ENCODE results near the gene CD226.
"Not testable (repeated sequence)": the region's sequence is repeated elsewhere in the genome, so short reads cannot be mapped to it uniquely, and the experiment has no call there.

The CD226 gene

DNA sequence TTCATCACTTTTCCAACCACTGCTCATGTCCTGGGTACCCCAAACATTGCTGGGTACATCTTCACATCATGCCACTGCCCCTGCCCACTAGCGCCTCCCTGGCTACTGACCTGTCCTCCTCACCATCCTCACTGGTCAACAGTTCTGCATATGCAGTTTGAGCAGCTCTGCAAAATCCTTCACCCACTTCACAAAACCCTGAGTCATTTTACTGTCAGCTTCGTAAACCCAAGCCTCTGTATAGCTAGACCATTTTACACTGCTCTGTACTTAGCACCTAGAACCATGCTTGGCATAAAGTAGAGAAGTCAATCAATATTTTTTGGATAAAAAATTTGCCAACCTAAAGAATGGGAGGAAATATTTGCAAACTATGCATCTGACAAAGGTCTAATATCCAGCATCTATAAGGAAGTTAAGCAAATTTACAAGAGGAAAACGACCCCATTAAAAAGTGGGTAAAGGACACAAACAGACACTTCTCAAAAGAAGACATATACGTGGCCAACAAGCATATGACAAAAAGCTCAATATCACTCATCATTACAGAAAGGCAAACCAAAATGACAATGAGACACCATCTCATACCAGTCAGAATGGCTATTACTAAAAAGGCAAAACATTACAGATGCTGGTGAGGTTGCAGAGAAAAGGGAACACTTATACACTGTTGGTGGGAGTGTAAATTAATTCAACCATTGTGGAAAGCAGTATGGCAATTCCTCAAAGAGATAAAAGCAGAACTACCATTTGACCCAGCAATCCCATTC lies 48.3 kb downstream of the CD226 start:
- not testable (repeated sequence) for DNase-seq

DNA sequence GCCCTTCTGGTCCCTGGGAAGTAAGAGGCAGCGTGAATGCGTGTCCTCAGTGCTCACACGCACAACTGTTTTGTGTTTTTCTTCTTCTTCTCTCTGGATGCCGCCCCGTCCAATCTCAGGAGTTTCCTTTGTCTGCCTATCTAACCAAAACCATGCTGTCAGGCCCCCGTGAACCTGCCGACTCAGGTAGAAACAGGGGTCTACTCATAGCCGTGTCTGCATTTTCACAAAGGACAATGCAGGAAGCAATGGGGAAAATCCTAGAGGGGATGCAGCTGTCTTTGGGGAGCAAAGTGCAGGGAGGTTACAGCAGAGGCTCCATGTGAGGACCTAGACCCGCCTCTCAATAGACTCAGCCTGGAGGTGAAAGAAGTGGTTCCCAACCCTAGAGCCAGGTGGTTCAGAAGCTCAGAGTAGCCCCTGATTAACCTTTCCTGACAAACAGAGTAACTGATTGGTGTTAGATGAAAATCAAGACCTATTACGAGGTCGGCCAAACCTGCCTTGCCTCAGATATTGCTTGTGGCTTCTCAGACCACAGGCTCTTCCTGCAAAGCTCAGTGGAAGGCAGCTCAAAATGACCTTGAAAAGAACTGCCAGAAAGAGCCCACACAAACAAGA lies 49.3 kb downstream of the CD226 start:
- DNase-seq = no peak

DNA sequence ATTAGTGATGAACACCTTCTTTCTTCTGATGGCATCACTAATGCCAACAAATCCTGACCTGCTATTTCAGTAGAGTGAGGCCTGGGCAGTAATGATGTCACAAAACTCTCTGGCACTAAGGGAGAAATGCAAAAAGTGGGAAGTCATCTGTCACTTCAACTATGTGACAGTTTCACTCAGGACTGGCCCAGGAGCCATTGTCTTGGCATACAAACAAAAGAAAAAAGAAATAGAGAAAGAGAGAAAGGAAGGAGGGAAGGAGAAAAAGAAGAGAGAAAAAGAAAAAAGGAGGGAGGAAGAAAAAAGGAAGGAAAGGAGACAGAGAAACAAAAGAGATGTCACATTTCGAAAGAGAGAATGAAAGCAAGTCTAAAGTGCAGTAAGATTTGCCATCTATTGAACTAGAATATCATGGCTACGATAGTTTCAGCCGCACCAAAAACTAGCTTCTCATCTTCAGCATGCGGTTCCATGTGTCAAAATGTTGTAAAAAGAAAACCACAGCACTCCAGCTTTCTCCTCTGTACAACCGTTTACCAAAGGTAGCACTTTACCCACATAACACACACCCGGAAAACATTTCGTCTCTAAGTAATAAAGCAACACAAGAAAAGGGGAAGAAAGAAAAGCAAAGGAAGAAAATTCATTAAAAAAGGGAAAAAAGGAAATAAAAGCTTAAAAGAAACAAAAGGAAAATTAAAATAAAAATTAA lies 50.1 kb downstream of the CD226 start:
- DNase-seq = no peak

DNA sequence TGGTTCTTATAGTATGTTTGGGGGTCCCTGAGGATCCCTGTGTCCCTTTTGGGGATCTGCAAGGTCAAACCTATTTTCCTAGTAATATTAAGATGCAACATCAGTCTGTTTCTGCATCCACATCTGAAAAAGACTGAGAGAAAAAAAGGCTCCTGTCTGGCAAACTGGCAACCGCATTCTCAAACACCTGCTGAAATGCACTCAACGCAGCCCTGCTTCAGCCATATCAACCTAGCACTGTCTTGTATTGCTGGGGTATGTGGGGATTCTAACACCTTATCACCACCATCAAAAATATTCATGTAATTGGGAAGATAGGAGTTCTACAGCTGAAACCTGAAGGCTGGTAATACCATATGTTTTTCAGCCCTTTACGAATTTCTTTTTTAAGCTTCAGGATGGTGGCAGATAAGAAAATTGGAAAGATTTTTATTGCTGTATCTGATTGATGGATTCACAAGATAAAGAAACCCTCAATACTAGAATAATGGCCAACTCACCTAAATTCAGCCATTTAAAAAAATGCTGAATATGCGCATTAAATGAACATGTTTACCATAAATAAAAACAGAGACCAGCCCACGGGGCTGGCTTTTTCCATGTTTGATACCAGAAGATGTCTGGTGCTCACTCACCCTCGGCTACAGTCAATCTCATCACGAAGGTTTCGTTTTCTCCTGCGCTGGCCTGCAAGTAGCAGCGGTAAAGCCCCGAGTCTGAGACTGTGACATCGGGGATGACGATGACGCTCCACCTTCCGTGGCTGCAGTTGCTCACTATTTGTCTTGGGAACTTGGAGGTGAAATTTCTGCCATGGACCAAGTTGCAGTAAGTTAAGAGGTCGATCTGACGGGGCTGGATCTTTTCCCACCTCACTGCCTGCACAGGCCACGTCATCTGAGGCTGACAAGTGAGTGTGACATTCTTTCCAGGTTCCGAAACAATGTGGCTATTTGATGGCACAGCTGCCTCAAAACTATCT lies 52.3 kb downstream of the CD226 start:
- DNase-seq = no peak

DNA sequence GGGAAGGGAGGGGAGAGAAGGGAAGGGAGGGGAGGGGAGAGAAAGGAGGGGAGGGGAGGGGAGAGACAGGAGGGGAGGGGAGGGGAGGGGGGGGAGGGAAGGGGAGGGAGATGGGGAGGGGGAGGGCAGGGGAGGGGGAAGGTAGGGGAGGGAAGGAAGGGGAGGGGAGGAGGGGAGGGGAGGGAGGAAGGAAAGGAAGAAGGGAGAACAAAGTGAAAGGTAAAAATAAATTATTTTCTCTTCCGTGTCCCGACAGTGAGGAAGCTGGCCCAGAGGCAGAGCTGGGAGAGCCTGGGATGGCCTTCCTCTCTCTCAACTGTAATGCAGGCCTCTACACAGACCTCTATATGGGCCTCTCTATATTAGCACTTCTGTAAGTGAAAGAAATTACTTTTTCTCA lies 53.2 kb downstream of the CD226 start:
- DNase-seq = no peak

DNA sequence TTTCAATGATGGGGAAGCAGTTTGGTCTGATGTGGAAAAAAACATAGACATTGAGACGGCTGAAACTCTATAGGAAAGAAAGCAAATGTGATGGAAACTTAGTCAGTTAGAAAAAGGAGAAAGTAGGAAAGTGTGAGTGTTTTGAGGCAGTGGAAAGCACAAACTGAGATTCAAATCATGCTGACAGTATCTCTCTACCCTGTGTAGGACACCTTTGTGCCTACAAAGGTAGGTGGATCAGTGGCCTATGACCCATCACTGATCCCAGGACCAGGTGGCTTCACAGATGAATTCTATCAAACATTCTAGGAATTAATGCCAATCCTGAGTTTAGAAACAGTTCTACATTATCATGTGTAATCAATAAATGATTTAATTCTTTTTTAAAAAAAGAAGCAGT lies 57.1 kb downstream of the CD226 start:
- DNase-seq = no peak

DNA sequence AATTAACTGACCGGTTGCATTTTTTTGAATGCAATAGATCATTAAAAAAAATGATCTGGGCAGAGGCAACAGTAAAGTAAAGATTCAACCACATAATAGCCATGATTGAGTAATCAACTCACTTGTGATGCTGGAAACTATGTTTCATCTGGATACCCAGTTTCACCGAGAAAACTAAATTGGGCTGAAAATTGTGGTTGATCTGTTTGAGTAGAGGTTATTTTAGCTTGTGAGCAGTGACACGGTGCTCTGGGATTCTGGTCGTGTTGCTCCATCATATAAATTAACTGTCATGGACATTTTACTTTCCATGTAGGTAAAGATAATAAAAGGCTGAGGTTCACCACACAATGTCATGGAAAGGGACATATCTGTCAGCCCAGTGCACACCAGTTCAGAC lies 58.7 kb downstream of the CD226 start:
- no peak for DNase-seq

DNA sequence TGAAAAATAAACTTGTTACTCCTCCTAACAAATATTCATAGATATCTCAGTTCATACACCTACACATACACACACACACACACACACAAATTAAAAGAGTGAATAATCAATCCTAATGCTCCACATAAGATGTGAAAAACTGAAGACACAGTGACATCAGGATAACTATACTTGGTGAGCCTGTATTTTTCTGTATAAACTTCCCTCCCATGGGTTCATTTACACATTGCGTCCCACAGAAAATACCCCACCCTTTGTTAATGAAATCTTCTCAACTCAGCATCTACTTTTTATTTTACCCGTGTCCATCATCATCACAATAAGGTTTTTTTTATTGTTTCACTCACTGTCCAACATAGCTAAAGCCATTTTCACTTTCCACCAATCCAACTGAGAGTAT lies 60.4 kb downstream of the CD226 start:
- DNase-seq = no peak

DNA sequence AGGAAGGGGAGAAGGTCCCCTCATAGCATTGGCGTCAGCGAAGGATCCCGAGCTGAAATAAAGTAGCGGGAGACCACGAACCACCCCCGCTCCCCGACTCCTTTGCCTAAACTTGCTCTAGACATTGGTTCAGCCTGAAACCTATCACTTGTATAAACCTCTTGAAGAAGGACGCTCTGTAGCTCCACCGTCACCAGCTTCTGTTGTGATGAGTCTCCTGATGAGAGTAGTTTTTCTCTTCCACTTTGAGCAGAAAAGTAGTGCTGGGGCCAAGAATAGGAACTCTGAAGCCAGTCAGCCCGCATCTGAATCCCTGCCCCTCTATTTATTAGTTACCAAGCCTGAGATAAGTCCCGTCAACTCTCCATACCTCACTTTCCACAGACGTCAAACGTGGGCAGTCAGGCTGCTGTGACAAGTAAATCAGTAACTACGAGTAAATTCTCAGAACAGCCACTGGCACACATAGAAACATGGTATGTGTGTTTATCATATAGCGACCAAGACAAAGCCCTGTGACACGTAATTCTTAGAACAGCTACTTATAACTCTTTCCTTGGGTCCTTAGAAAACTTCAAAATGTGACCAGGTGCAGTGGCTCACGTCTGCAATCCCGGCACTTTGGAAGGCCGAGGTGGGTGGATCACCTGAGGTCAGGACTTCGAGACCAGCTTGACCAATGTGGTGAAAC lies 61.7 kb downstream of the CD226 start:
- DNase-seq = no peak

DNA sequence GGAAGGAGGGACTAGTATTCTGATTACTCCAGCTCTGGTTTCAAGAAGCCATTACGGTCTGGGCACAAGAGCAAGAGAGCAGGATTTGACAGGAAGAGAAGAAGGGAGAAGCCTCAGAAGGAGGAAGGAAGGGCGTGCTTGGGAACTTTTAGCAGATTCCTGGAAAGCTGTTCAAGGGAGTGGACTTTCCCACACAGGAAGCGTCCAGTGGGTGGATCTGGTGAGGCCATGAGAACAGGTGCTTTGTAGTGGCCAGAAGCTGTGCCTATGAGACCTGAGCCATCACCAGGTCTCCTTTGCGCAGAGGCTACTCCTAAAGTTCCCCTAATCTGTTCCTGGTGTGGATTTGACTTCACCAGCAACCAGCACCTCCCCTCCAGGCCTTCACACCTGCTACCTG lies 62.3 kb downstream of the CD226 start:
- DNase-seq = no peak

DNA sequence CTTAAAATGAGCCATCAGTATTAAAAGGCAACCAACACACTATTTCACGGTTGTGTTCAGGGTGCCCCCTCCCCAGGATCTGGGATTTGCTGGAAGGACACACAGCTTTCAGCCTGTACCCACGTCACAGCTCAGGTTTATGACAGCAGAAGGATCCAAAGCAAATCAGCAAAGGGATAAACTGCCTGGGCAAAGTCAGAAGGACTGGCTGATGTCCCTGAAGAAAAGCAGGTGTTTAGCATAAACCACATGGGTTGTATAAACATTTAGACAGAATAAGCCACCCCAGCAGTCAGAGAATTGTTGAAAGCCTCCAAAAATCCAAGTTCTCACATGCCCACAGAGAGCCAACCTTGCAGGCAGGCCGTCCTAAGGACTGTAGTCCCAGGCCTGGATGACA lies 63.9 kb downstream of the CD226 start:
- DNase-seq = no peak

DNA sequence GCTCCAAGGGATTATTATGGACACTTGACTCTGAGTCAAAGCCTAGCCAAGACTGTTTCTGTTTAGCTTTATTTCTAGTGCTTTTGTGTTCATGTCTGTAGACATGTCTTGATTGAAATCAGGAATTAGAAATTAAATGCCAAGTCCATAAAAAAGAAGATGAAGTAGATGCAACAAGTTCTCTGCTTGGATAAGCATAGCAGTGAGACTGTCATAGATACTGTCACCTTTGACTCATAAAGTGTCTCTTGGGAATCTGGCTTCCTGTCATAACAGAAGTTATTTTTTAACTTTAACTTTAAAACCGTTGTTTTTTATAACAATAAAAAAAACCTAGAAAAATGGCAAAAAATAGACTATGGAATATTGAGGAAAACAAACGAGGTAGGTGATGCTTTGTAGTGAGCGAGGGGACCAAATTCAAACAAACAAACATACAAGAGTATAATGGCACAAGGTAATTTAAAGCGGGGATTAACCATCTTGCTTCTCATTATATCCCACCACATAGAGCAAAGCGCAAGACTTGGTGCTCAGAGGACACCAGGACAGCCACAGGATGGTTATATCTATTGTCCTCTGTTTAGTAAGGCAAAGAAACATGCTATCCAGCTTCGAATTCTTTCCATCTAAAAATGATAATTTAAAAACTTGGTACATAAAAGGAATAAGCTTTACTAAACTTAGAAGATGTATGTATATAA lies 64.6 kb downstream of the CD226 start:
- DNase-seq = no peak

DNA sequence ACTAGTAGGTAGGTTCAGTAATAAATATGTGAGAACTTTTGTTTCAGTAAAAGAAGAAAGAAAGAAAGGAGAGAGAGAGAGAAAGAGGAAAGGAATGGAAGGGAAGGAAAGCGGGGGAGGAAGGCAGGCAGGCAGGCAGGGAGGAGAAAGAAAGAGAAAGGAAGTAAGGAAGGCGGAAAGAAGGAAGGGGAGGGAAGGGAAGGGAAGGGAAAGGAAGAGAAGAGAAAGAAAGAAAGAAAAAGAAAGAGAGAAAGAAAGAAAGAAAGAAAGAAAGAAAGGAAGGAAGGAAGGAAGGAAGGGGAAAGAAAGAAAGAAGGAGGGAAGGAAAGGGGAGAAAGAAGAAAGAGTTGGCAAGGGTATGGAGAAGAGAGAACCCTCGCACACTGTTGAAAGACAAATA lies 67.6 kb downstream of the CD226 start:
- no peak for DNase-seq

DNA sequence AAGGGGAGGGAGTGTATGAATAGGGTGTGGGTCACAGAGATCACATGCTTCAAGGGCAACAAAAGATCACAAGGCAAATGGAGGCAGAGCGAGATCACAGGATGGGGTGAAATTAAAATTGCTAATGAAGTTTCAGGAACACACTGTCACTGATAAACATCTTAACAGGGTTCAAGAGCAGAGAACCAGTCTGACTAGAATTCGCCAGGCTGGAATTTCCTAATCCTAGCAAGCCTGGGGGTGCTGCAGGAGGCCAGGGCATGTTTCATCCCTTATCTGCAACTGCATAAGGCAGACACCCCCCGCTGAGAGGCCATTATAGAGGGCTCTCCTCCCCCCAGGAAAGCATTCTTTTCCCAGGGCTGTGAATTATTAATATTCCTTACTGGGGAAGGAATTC lies 68.6 kb downstream of the CD226 start:
- DNase-seq = not testable (repeated sequence)

DNA sequence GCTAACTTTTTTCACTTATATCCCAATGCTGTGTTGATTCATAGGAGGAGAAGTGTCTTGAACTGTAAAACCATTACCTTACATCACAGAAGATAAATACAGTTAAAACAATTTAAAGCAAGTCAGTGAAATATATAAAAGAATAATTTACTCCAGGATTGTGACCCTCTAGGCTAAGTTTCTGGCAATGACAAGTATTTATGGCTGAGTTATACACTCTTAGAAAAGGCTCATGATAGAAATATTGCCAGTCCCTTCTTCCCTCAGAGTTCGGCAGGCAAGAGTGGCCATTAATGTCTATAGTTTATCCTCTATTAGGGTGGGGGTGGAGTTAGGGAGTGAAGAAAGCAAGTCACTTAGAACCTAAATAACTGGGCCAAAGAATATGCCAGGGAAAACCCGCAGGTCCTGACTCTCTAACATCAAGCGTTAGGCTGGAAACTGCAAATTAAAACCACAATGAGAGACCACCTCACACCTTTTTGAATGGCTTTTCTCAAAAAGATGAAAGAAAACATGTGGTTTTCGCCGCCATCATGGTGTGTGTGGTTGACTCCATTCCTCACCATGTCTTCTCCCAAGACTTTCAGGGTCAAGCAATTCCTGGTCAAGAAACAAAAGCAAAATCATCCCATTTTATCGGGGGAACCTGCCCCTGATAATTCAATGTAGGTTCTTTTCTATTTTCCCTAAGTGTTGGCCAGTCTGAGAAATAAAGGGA lies 69.3 kb downstream of the CD226 start:
- DNase-seq = no peak

DNA sequence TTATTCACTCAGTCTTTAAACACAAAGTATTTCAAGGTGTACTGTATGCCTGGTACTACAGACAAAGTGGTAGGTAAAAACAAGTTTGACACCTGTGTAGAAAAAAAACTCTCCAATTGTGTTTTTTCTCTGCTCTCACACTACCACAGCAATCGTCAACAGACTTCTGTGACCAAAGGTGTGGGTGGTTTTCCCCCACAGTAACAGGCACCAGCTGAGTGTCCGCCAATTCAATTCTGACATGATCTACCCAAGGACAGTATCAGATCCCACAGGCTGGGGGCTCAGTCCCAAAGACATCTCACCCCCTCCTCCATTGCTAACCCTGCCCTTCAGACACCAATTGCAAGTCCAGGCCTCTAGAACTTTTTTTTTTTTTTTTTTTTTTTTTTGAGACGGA lies 71.2 kb downstream of the CD226 start:
- no peak for DNase-seq

DNA sequence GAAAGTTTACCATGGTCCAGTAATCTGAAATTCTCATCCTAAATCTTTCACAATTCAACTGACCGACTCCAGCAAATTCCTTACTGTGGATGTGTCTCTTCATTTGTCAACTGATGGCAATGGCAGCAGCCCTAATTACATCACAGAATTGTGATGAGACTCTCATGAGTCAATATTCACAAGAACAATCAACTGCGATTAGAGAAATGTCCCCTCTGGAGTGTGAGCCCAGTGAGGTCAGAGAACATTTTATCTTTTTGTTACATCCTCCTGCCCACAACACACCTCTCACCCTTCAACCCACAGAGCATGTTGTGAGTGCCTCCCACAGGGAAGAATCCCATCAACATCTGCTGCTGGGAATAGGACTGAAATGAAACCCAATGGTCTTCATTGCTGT lies 73.6 kb downstream of the CD226 start:
- no peak for DNase-seq

DNA sequence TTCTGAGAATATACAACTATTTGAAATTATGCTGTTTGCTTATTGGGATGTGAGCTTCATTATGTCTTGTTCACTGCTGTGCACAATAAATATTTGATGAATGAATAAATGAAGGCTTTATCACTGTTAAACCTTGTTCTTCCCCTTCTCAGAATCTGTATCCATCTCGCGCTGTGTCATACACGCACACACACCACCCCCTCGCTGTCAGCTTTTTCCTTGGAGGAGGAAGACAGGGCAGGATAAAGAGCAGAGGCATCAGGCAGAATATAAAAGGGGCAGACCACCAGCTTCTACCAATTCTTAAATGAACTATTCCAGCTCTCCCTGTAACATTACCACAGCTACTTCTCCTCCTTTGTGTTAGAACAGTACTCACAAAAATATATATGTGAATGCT lies 75.0 kb downstream of the CD226 start:
- DNase-seq = no peak

DNA sequence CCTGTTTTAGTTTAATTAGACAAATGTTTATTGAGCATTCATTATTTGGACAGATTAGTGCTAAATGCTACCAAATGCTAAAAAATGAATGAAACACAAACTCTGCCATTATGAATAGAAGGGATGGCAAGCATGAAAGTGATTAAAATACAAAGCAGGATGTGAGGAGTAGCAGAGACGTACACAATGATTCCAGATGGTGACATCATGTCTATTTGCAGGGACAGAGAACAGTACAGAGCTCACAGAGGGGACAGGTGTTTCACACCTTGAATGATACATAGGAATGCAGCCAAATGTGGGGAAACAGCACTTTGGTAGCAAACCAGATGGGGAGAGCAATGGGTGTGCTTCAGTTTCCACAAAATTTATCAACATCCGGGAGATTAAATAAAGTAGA lies 76.3 kb downstream of the CD226 start:
- no peak for DNase-seq

DNA sequence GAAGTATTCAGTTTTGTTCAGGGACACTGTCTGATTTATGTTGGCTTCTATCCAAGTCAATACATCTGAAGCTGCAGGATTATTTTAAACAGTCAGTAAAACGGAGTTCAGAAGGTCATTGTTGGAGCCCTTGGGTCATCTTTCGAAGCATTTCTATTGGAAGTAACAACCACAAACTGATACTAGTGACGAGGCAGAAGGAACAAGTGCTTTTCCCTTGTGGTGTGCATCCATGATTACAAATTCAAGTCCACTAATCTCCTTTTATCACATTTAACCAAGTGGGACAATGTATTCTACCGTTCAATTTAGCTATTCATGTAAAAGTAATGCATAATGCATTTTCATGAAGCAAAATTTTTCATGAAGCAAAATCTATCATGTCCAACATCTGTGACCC lies 76.9 kb downstream of the CD226 start:
- no peak for DNase-seq

DNA sequence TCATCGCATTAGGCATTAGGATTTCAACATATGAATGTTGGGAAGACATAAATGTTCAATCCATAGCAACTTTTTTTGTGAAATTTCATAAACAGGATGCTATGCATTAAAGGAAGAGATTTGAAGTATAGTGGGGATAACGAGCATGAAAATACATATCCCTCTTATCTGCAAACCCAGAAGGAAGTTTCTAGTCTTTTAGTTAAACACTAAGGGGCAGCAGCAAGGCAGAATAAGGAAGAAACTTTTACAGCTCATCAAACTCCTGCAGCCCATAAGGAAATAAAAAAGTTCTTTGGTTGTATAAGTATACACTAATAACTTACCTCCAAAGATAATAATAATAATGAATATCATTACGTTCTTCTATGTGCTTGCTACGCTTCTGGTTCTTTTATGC lies 81.5 kb downstream of the CD226 start:
- no peak for DNase-seq
